Stimulated activated CD8-positive, alpha-beta memory T cell treated with anti-CD3 and anti-CD28 coated beads, Interleukin-7, amount 100 ng/mL, for 4 hours (primary cell): ENCODE data around the gene TMSB4Y.

ENCODE experiments used
- DNase-seq, 2 donors: peaks; one replicate each; pipeline ENCODE4 v3.0.0-alpha.2; 2020; ENCODE audit warnings: low read depth in 2 of 2

TMSB4Y gene

DNA sequence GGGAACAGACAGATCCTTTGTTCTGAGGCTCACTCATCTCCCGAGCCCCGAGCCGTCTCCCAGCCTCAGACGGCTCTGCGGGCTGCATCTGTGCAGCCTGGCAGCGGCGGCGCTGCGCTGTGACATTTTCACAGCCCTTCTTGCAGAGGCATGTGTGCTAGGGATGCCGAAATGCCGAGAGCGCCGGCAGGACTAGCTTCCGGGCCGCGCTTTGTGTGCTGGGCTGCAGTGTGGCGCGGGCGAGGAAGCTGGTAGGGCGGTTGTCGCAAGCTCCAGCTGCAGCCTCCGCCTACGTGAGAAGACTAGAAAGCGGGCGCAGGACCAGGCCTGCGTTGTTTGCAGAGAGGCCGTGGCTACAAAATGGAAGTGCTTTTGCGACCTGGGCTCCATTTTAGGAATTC lies at the start of gene TMSB4Y:
TSS of gene TMSB4Y (plus strand) at position 332 of the 401 bp plus-strand sequence.
- peak in 1 of 2 donors; percentile 46 for DNase-seq

DNA sequence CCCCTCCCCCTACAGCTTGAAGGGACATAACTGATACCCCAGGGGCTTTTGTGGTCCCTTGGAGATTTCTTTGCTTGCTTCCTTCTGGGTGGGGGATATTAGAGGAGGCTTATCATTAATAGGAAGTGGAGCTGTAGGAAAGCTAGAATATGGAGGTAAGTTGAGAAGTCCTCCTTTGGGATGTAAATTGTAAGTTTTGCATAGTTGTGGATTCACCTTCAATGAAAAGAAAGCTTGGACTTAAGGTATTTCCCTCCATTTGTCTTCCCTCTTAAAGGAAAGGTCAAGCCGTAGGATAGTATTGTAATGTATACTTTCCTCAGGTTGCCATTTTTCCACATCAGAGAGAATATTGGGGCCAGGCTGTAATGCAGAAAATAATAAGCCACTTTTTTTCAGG lies 39.5 kb upstream of the TMSB4Y start:
- DNase-seq = no peak

DNA sequence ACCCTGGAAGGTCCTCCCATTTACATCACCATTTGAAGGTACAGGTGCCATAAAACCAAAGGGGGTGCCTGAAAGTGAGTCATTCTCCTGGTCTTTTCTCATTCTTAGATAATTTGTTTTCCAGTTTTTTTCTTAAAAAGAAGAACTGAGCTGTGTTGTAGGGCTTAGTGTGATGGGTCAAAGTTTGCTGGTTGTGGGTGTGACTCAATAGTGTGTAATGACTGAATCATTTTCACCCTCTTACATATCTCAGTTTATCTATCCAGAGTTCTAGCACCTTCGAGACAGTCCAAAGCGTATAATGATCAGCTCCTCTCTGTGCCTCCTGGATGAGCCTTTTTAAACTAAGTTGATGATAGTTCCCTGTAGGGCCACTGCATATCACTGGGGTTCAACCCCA lies 32.6 kb upstream of the TMSB4Y start:
- no peak for DNase-seq

DNA sequence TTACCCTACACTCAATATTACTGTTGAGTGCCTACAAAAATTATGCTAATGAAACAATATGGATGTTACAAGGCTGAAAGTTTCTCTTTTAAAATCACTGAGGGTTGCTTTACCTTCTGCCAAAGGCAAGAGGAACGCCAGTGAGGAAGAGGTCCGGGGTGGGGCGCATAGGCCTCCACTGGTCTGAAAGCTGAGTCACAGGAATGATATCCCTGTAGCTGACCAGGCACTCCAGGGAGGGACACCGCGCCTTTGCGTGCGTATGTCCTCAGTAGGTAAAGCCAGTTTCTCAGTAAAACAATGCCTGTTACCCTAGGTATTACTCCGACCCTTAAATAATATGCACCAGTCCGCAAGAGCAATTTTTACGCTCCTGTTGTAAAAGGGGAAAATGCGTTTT lies 1.4 kb upstream of the TMSB4Y start:
- no peak for DNase-seq

DNA sequence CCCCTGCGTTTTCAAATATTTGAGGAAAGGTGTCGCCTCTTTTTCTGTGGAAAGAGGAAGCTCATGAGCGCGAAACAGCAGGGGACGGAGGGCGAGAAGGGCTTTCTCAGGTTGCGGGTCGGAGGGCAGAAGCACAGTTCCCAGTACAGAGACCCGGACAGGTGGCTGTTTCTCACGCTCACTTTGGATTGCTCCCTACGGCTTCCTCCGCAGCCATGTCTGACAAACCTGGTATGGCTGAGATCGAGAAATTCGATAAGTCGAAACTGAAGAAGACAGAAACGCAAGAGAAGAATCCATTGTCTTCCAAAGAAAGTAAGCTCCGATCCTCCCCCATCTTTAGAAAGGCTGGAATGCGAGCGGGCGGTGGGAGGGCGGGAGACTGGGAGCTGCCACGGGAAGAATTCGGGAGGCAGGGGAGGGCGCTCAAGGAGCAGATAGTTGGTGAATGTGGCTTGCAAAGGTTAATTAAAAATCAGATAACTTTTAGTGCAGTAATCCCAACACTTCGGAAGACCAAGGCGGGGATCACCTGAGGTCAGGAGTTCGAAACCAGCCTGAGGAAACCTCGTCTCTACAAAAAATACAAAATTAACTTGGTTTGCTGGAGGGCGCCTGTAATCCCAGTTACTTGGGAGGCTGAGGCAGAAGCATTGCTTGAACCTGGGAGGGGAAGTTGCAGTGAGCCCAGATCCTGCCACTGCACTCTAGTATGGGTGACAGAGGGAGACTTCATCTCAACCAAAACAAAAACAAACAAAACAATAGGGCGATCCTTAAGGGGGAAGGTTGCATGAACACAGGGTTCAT lies 627 bp downstream of the TMSB4Y start:
- no peak for DNase-seq

DNA sequence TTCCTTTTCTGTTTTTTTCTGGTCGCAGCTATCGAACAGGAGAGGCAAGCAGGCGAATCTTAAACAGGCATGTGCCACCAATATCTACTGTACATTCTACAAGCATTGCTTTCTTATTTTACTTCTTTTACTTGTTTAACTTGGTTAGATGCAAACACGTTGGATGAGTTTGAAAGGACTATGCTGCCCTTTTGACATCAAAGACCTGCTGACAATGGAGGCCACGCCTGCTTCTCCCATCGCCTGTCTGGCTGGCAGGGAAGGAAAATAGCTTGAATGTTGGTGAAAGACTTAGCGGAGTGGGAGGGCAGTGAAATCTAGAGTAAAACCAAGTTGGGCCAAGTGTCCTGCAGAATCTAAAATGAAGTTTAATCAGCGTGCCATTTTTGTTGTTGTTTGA lies 1.5 kb downstream of the TMSB4Y start:
- DNase-seq = no peak

DNA sequence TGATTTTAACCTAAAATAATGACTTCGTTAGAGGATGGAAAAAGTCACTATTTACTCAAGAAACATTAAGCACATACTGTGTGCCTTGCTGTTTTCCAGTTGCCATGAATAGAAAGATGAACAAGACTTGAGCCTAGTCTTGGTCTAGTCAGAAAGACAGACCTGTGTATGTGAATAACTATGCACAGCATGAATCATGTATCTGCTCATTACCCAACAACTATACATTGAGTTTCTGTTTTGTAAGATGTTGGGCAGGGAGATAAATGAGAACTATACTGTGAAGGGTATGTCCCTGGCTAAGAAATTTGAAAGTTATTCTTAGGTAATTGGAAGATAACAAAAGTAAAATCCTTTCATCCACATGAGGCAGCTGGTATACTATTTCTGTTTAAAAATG lies 4.3 kb downstream of the TMSB4Y start:
- DNase-seq = no peak

DNA sequence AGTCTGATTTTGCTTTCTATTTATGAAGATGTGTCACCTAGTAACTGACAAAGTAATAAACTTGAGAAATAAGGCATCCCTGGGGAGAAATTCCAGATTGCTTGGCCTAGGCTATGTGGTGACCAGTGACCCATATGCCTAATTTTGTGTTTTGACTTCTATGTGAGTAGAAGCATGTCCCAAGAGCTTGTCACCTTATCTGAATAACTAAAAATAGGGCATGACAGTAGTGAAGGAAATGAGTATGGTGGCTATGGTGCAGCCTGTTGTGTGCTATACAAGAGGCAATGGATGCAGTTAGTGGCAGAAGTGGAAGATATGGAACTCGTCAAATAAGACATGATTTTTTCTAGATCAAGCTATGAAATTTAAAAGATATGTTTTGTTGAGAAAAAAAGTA lies 15.3 kb downstream of the TMSB4Y start:
- no peak for DNase-seq

DNA sequence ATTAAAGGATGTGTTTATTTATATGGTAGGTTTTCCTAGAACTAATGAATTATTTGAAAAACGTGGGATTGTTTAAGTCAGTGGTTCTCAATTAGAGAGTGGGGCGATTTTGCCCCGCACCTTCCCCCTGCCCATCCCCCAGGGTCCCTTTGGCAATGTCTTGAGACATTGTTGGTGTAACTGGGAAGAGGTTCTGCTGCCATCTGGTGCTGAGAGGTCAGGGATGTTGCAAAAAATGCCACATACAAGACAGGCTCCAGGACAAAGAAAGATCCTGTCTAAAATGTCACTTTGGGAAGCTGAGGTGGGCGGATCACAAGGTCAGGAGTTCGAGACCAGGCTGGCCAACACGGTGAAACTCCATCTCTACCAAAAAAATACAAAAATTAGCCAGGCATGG lies 25.8 kb downstream of the TMSB4Y start:
- DNase-seq = no peak

DNA sequence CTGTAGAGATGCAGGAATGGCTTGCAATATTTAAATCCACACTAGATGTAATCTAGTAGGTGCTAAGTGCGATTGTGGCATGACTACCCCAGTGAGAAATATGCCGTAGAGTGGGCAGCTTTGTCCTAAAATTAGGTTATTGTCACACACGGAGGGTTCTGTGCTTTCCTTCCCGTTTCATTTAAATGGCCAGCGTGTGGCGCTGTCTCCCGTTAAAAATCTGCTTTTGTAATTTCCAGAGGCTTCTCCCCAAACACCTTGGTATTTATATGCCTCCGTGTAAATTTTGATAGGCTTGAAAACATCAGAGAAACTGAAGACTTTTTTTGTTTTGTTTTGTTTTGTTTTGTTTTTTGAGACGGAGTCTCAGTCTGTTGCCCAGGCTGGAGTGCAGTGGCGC lies 34.9 kb downstream of the TMSB4Y start:
- no peak for DNase-seq

DNA sequence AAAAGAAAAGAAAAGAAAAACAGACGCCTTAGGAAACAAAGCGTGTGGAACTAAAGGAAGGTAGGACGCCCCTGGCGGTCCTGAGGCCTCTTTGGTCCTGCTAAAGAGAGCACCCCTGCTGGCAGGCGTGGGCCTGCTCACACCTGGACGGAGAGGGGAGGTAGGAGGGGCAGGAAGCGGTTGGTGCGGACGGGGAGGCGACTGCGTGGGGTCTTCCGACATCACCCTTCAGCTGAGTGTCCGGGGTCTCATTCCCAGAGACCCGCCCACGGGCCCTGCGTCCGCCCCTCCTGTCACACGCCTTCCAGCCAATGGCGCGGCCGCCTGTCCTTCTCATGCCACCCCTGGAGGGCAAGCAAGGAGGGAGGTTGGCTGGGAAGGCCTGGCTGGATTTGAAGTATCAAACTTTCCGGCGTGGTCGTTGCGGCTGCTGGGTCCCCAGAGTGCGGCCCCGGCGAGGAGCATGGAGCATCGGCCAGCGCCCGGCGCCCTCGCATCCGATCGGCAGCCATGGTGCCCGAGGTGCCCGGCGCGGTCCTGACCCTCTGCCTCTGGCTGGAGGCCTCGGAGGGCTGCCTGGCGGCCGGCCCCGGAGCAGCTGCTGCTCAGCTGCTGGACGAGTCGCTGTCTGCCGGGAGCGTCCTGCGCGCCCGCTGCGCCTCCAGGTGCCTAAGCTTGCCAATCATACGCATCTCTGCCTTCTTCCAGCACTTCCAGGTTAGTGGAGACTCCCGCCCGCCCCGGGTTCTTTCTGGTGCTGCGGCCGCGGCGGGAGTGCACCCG lies 47.8 kb downstream of the TMSB4Y start:
- DNase-seq = no peak

DNA sequence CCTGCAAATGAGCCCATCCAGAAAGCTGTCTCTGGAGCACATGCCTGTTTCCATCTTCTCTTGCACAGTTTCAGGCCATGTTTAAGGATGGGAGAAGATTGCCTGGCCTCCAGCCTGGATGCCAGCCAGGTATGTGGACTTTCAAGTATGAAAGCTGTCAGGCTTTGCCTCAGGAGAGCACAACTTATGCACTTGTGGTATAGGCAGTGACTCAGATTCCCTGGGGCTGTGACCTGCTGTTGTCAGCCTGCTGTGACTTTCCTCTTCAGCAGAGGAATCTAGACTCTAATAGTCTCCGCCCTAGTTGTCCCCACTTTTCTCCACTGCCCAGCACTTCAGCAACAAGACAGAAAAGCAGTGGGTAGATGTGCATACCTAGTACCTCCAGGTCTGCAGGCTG lies 51.0 kb downstream of the TMSB4Y start:
- no peak for DNase-seq
